Measurements from ENCODE around the gene PRKAG1. TPM values are rescaled to one million over a fixed set of nuclear protein-coding genes. Genes with fewer than 3 reads are reported as not detected.

The PRKAG1 gene
- total RNA-seq, 8 experiments from 2014 or later, result 39.2 to 106 (median 55.3) TPM

GRCh38 chr12:48977290-48978281 is 41.0 kb downstream of the PRKAG1 start:
- in situ Hi-C loops (cut with MboI; ENCODE audit: low pct_unique_long_range_greater_than_20kb in 2 of 9, low sequenced_read_pairs in 9 of 9, unreplicated experiment in 9 of 9), result no loop called here
- H3K4me3 ChIP-seq, result no peak overlapping the region
- H3K27ac ChIP-seq, result no peak overlapping the region
- WGBS, 10 experiments, result 11 to 60% (median 34%) methylated on average over 1 to 16 of the region's 50 CpGs; no CpG with 5 or more reads in 1 of the 10 experiments
- H3K4me1 ChIP-seq (replicated peaks in 1 of 2), result peaks cover 4 to 16% of the 10 kb centered on the region in 2 donors
- peak in 6 of 8 experiments; percentile 12 to 70 (median 24) for ATAC-seq (replicated peaks in 6 of 8)

- Histone ChIP-seq H3K4me3 (no peak overlapping the region), H3K27ac (no peak overlapping the region), H3K4me1 (replicated peaks in 1 of 2) (peaks cover 4 to 16% of the 10 kb centered on the region in 2 donors)
- ATAC-seq (replicated peaks in 6 of 8), result peak in 4 of 8 experiments; percentile 2 to 38 (median 17)
- in situ Hi-C loops (cut with MboI; ENCODE audit: low pct_unique_long_range_greater_than_20kb in 2 of 9, low sequenced_read_pairs in 9 of 9, unreplicated experiment in 9 of 9), result no loop called here
- WGBS, 10 experiments, result 0 to 80% (median 47%) methylated on average over 1 to 6 of the region's 19 CpGs
These were observed 44.5 kb downstream of the PRKAG1 start for GRCh38 chr12:48973941-48974673.

- peaks cover 4 to 16% of the 10 kb centered on the region in 2 donors for H3K4me1 ChIP-seq (replicated peaks in 1 of 2)
- 25% methylated on average over 4 of the region's 12 CpGs; no CpG with 5 or more reads in 9 of the 10 experiments for WGBS, 10 experiments
- H3K27ac ChIP-seq, result no peak overlapping the region
- in situ Hi-C loops (cut with MboI; ENCODE audit: low pct_unique_long_range_greater_than_20kb in 2 of 9, low sequenced_read_pairs in 9 of 9, unreplicated experiment in 9 of 9), result no loop called here
- ATAC-seq (replicated peaks in 6 of 8), result peak in 2 of 8 experiments; percentile 44 to 51
- no peak overlapping the region for H3K4me3 ChIP-seq
These were observed 45.0 kb downstream of the PRKAG1 start for GRCh38 chr12:48973531-48973930.

GRCh38 chr12:48972952-48973483 is 45.6 kb downstream of the PRKAG1 start:
- ATAC-seq (replicated peaks in 6 of 8), result no peak
- H3K27ac ChIP-seq, result no peak overlapping the region
- 0 to 66% (median 27%) methylated on average over 1 to 2 of the region's 3 CpGs; no CpG with 5 or more reads in 5 of the 10 experiments for WGBS, 10 experiments
- peaks cover 4 to 16% of the 10 kb centered on the region in 2 donors for H3K4me1 ChIP-seq (replicated peaks in 1 of 2)
- H3K4me3 ChIP-seq, result no peak overlapping the region
- in situ Hi-C loops (cut with MboI; ENCODE audit: low pct_unique_long_range_greater_than_20kb in 2 of 9, low sequenced_read_pairs in 9 of 9, unreplicated experiment in 9 of 9), result no loop called here

- Histone ChIP-seq H3K4me3 (no peak overlapping the region), H3K4me1 (replicated peaks in 1 of 2) (peaks cover 4 to 16% of the 10 kb centered on the region in 2 donors), H3K27ac (no peak overlapping the region)
- no peak for ATAC-seq (replicated peaks in 6 of 8)
- in situ Hi-C loops (cut with MboI; ENCODE audit: low pct_unique_long_range_greater_than_20kb in 2 of 9, low sequenced_read_pairs in 9 of 9, unreplicated experiment in 9 of 9), result no loop called here
- 17 to 18% methylated on average over 2 to 4 of the region's 23 CpGs; no CpG with 5 or more reads in 8 of the 10 experiments for WGBS, 10 experiments
These were observed 46.2 kb downstream of the PRKAG1 start for GRCh38 chr12:48972213-48972951.

GRCh38 chr12:48970702-48971334 is 47.8 kb downstream of the PRKAG1 start:
- ATAC-seq (replicated peaks in 6 of 8), result peak in 2 of 8 experiments; percentile 1 to 8
- no peak overlapping the region for H3K27ac ChIP-seq
- WGBS, 10 experiments, result 10 to 100% (median 35%) methylated on average over 1 to 4 of the region's 10 CpGs; no CpG with 5 or more reads in 4 of the 10 experiments
- in situ Hi-C loops (cut with MboI; ENCODE audit: low pct_unique_long_range_greater_than_20kb in 2 of 9, low sequenced_read_pairs in 9 of 9, unreplicated experiment in 9 of 9), result no loop called here
- H3K4me1 ChIP-seq (replicated peaks in 1 of 2), result peaks cover 4 to 16% of the 10 kb centered on the region in 2 donors
- peak overlapping the region in 4 of 5 donors; percentile 25 to 39 (median 32) for H3K4me3 ChIP-seq

- in situ Hi-C loops (cut with MboI; ENCODE audit: low pct_unique_long_range_greater_than_20kb in 2 of 9, low sequenced_read_pairs in 9 of 9, unreplicated experiment in 9 of 9), result no loop called here
- WGBS, 10 experiments, result 9 to 40% (median 15%) methylated on average over 1 to 6 of the region's 77 CpGs; no CpG with 5 or more reads in 6 of the 10 experiments
- Histone ChIP-seq H3K27ac (no peak overlapping the region), H3K4me3 (peak overlapping the region in 2 of 5 donors; percentile 9 to 10), H3K4me1 (replicated peaks in 1 of 2) (peaks cover 4 to 16% of the 10 kb centered on the region in 2 donors)
- ATAC-seq (replicated peaks in 6 of 8), result peak; percentile 23 to 66 (median 58)
These were observed 48.5 kb downstream of the PRKAG1 start for GRCh38 chr12:48969833-48970701.

GRCh38 chr12:48969160-48969771 is 49.3 kb downstream of the PRKAG1 start:
- Histone ChIP-seq H3K27ac (no peak overlapping the region), H3K4me1 (replicated peaks in 1 of 2) (peaks cover 4 to 16% of the 10 kb centered on the region in 2 donors), H3K4me3 (no peak overlapping the region)
- ATAC-seq (replicated peaks in 6 of 8), result no peak
- in situ Hi-C loops (cut with MboI; ENCODE audit: low pct_unique_long_range_greater_than_20kb in 2 of 9, low sequenced_read_pairs in 9 of 9, unreplicated experiment in 9 of 9), result no loop called here
- WGBS, 10 experiments, result 30 to 100% (median 79%) methylated on average over 2 to 4 of the region's 8 CpGs; no CpG with 5 or more reads in 6 of the 10 experiments

- H3K4me1 ChIP-seq (replicated peaks in 1 of 2), result peaks cover 4 to 16% of the 10 kb centered on the region in 2 donors
- no peak overlapping the region for H3K4me3 ChIP-seq
- whole genome bisulfite sequencing, 10 experiments, result 20 to 60% (median 30%) methylated on average over 1 to 3 of the region's 3 CpGs; no CpG with 5 or more reads in 5 of the 10 experiments
These were observed 50.1 kb downstream of the PRKAG1 start for GRCh38 chr12:48968467-48968866.

GRCh38 chr12:48967991-48968390 is 50.6 kb downstream of the PRKAG1 start:
- peaks cover 4 to 16% of the 10 kb centered on the region in 2 donors for H3K4me1 ChIP-seq (replicated peaks in 1 of 2)
- no peak for ATAC-seq (replicated peaks in 6 of 8)
- in situ Hi-C loops (cut with MboI; ENCODE audit: low pct_unique_long_range_greater_than_20kb in 2 of 9, low sequenced_read_pairs in 9 of 9, unreplicated experiment in 9 of 9), result no loop called here
- no peak overlapping the region for H3K4me3 ChIP-seq
- 31 to 75% (median 40%) methylated on average over 1 to 2 of the region's 7 CpGs; no CpG with 5 or more reads in 6 of the 10 experiments for WGBS, 10 experiments
- no peak overlapping the region for H3K27ac ChIP-seq

More at GRCh38 chr12:48968467-48968866, 50.1 kb downstream of the PRKAG1 start:
- ATAC-seq (replicated peaks in 6 of 8), result no peak
- in situ Hi-C loops (cut with MboI; ENCODE audit: low pct_unique_long_range_greater_than_20kb in 2 of 9, low sequenced_read_pairs in 9 of 9, unreplicated experiment in 9 of 9), result no loop called here
- H3K27ac ChIP-seq, result no peak overlapping the region
